Hematopoietic multipotent progenitor cell treated with erythropoietin and hydrocortisone succinate and interleukin-3 and kit ligand, for 15 days (in vitro differentiated cells): ENCODE results near the gene SETDB1.

Experiments used
- DNase-seq: peaks from one replicate; pipeline ENCODE4 v3.0.0-alpha.2; 2015; ENCODE audit warnings: low spot score

Gene SETDB1

DNA sequence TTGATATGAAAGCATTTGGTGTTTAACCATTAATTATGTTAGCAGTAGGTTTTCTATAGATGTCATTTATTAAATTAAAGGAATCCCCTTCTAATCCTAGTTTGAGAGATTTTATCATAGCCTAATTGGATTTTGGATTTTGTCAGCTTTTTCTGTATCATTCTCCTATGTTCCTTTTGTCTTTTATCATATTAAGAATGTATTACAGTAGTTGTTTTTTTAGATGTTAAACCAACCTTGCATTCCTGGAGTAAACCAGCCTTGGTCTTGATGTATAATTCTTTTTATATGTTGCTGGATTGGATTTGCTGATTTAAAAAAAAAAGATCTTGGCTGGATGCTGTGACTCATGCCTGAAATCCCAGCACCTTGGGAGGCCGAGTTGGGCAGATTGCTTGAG lies 5.6 kb downstream of the SETDB1 start:
- no peak for DNase-seq

DNA sequence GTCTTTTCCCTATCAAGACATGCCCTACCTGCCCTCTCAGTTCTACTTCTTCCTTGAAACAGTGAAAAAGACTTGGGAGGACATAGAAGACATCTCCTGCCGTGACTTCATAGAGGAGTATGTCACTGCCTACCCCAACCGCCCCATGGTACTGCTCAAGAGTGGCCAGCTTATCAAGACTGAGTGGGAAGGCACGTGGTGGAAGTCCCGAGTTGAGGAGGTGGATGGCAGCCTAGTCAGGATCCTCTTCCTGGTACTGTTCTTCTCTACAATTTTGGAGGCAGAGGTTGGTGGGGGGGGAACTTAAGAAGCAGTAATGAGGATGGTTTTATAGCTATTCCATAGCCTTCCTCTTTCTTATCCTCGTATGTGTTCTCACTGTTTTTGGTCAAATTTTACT lies 18.7 kb downstream of the SETDB1 start:
- no peak for DNase-seq

GRCh38 chr1:150954708-150955107 lies 28.5 kb downstream of the SETDB1 start:
- no peak for DNase-seq

GRCh38 chr1:150955280-150955679 lies 29.1 kb downstream of the SETDB1 start:
- DNase-seq = peak; percentile 22

GRCh38 chr1:150957666-150958065 lies 31.5 kb downstream of the SETDB1 start:
- no peak for DNase-seq

GRCh38 chr1:150960646-150961045 lies 34.5 kb downstream of the SETDB1 start:
- DNase-seq = no peak

GRCh38 chr1:150961756-150962155 lies 35.6 kb downstream of the SETDB1 start:
- DNase-seq = no peak

DNA sequence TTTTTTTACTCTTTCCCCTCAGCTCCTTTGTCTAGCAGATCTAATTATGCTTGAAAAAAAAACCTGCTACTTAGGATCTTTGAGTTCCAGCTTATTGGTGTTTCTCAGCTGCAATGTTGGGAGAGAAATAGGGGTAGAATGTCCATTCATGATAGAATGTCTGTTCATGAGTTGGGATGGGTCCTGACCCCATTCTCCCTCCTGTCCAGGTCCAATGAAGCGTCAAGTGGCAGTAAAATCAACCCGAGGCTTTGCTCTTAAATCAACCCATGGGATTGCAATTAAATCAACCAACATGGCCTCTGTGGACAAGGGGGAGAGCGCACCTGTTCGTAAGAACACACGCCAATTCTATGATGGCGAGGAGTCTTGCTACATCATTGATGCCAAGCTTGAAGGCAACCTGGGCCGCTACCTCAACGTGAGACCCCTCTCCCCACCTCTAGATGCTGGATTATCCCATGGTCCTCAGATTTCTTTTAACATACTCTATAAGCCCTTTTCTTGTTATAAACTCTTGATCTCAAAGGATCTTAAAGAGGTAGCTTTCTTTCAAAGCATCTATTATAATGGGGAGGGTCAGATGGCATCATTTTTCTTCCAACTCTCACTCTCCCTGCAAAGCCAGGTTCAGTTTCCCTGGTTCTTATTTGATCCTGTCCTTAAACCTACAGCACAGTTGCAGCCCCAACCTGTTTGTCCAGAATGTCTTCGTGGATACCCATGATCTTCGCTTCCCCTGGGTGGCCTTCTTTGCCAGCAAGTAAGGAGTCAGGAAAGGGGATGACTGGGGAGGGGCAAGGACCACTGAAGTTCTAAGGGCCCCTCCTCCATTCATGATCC lies 37.4 kb downstream of the SETDB1 start:
- DNase-seq = no peak

- DNase-seq = no peak
These were observed 38.0 kb downstream of the SETDB1 start for GRCh38 chr1:150964164-150964489.

DNA sequence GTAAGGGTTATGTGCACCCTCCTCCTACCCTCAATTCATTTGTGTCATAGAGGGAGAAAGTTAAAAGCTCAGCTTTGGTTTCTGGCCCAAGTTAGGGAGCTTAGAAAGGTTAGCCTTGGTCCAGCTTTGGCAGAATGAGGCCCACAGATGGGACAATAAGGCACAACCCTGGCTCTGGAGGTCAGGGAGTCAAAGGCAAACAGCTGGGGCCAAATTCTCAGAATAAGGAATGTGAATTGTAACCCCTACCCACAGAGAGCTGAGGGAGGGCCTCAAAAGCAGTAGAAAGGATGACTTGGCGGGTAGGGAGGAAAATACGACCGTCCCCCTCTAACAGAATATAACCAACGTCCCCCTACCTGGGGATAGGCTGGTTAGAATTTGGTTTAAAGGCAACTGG lies 39.4 kb downstream of the SETDB1 start:
- no peak for DNase-seq

DNA sequence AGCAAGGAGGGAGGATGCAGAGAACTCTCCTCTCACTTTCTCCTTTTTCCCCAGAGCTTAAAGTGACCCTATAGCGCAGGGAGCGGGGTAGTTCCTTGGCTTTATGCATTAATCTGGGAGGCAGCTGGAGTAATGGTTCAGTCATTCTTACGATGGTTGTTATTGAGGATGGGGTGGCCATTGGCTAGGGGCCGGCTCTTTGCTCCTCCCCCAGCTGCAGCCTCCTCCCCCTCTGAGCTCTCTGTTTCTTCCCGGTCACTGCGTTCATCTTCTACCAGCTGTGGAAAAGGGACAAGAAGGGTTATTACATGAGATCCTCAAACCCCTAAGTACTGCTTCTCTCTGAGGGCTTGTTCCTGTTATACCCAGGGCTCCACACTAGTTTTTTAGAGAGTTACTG lies 39.8 kb downstream of the SETDB1 start:
- no peak for DNase-seq

GRCh38 chr1:150967936-150968335 lies 41.8 kb downstream of the SETDB1 start:
- DNase-seq = no peak

DNA sequence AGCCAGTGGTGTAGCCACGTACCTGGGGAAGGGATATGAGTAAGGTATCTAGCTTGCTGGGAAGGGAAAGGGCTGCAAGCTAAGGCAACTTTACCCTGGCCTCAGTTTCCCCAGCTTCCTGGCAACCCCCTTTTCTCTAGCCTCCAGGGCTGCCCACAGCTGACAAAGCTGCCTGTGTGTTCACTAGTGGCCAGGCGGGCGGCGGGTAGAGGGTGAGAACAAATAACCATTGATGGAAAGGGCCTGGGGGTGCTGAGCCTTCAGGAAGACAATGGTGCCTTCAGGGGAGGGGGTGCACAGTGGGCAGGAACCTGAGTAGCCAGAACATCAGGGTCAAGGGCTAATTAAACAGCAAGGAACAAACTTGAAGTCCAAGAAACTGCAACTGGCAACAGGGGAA lies 42.3 kb downstream of the SETDB1 start:
- DNase-seq = no peak

- no peak for DNase-seq
These were observed 43.5 kb downstream of the SETDB1 start for GRCh38 chr1:150969626-150970025.

DNA sequence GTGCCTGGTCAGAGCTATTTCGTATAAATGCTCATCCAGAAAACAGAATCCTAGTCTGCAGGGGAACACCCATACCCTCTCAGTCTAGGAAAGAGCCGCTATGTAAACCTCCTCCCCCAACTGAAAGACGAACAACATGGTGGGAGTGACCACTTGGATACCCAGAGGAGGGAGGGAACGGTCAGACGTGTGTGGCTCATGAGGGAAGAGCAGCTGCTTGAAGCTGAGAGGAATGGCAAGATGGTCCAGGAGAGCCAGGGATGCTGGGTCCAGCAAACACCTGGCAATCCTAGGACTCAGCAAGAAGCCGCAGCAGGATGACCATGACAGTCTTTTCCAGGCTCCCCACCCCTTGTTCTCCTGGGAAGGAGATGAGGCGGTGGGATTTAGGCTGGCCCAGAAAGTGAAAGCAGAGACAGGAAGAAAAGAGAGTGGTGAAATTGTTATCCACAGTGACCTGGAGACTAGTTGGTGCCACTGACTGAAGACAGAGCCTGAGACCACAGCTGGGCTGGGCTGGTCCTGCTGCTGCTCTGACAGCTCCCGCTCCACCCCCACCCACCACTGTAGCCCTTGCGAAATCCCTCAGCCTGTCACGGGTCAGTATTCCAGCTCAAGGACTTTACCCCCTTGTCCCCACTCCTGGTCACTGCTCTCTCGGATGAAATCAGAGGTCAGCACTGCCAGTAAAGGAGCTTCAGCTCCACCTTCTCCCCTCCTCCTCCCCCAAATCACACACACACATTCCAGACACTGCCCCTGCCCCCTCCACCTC lies 44.8 kb downstream of the SETDB1 start:
- DNase-seq = no peak

- no peak for DNase-seq
These were observed 45.6 kb downstream of the SETDB1 start for GRCh38 chr1:150971583-150972416.

DNA sequence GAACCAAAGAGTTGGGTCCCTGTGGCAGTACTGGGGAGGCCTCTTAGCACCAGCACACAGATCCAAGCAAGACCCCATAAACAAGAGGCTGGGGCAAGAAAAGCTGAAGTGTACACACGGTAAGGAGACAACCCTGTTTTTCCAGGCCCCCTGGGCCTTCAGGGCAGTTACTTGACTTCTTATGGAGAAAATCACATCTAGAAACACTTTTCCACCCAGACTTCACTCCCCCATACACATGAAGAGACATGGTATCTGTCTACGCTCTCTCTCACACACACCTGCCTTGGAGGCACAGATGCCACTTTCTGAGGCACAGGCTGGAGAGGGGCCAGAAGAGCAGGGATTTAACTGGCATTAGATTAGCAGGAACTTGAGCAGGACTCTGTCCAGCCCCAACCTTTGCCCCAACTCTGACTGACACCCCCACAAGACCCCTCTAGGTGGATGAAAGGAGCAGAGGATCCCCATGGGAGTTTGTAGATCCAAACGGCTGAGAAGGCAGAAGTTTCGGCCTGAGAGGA lies 46.3 kb downstream of the SETDB1 start:
- DNase-seq = no peak

DNA sequence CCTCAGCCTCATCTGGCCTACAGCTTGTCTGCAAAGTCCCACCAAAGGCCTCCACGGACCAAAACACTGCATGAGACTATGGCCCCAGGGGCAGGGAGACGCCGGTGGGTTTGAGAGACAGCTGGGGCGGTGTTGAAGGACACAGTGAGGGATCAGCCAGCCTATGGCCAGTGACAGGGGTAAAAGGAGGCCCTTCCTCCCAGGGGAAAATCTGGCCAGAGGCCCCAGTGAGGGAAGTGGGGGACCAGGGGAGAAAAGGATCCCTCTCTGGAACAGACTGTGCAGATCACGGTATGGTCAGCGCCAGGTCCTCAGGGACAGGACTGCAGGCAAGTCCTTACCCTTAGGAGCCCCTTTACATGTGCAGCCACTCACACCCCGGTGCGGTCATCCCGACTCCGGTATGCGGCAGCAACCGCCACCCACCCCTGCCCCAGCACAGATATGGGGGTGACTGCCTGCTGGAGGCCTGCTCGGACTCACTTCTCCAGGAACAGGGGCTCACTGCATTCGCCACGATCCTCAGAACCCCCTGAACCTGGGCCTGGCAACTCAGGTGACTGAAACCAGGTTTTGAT lies 47.2 kb downstream of the SETDB1 start:
- DNase-seq = peak; percentile 15

GRCh38 chr1:150973836-150974579 lies 47.8 kb downstream of the SETDB1 start:
- peak; percentile 42 for DNase-seq

DNA sequence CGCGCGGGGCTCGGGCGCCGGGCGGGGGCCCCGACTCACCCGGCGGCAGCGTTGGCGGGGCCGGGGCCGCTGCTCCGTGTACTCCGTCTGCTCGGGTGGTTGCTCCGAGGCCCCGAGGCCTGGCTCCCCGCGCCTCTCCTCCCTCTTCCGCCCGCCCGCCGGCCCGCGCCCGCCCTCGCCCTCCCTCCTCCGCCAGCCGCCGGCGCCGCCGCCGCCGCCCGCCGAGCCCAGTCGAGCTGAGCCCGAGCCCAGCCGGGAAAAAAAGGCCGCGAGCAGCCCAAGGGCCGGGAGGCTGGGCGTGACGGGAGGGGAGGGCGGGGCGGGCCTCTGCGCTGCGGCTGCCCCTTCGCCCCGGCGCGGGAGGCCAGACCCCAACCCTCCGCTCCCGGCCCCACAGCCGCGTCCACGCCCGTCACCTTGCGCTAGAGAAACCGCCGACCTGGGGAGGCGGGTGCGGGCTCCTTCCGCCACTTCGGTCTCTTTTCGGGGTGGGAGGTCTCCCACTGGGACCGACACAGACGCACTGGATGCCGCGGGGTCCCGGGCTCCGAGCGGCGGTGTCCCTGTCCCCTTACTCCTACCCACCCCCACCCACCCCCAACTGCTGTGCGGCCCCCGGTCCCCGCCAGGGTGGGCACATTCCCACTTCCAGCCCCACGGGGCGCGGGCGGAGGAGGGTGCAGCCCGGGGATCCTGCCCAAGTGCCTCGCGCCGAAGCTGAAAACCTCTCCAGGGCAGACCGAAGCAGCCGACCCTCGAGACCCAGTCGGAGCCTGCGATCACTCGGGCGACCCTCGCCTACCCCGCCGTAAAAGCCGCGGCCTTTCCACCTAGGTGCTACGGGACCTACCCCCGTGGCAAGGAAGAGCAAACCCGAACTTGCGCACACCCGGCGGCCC lies 48.7 kb downstream of the SETDB1 start, which contains the start of gene CERS2:
TSS of gene CERS2 (minus strand) at position 256 of the 899 bp plus-strand sequence. CDS start 5,745 bp downstream, outside the sequence.
- DNase-seq = peak; percentile 74
